ENCODE data around the gene KDM4D. TPM values are rescaled to one million over a fixed set of nuclear protein-coding genes. Genes with fewer than 3 reads are reported as not detected.
"Not testable (repeated sequence)": the region's sequence is repeated elsewhere in the genome, so short reads cannot be mapped to it uniquely, and the experiment has no call there.

Gene KDM4D
- total RNA-seq, result under 1 TPM; 0.89 to 0.90 TPM

- ATAC-seq, result peak; percentile 100
- peaks cover 3% of the 10 kb centered on the region for H3K9me3 Mint-ChIP-seq (ENCODE audit: insufficient read depth)
- CTCF ChIA-PET, result interaction anchor here (0.8 to 1.8 kb wide), 8 partner anchors 11 to 817 kb away, joined by 3 to 7 read pairs (median 4); partner anchors contain the start of gene CEP57
These were observed at the start of gene KDM4D, which contains the start of gene CWC15 for GRCh38 chr11:94973099-94973968. Gene KDM4D (plus strand): TSS chr11:94973709. CDS start chr11:94997373, 23,664 bp downstream. Gene CWC15 (minus strand): TSS chr11:94973556. CDS start chr11:94972185, 1,371 bp downstream.

GRCh38 chr11:94924171-94924572 lies 49.3 kb upstream of the KDM4D start:
- peaks cover 37% of the 10 kb centered on the region for H3K4me1 Mint-ChIP-seq (ENCODE audit: low read depth)
- H3K27me3 Mint-ChIP-seq (ENCODE audit: low read depth), result no peaks in the 10 kb centered on the region
- H3K4me3 Mint-ChIP-seq, result no peak overlapping the region
- peaks cover 12% of the 10 kb centered on the region for H3K9me3 Mint-ChIP-seq (ENCODE audit: insufficient read depth)
- CTCF ChIA-PET, result interaction anchor here (0.9 to 1.1 kb wide), 4 partner anchors 26 to 301 kb away, joined by 3 to 6 read pairs (median 4); partner anchors contain the start of genes CWC15 and KDM4D
- ATAC-seq (peak; percentile 16), DNase-seq (no peak)
- POLR2A ChIA-PET, result interaction anchor here (0.6 to 1.2 kb wide), 4 partner anchors 37 to 1140 kb away, joined by 3 to 5 read pairs (median 4); partner anchors contain the start of genes CWC15, KDM4D and MED17
- peaks cover 14% of the 10 kb centered on the region for H3K36me3 Mint-ChIP-seq (ENCODE audit: low read depth)
- peak overlapping the region; percentile 86 for H3K27ac Mint-ChIP-seq

More at GRCh38 chr11:94973099-94973968, at the start of gene KDM4D, which contains the start of gene CWC15:
- peaks cover 40% of the 10 kb centered on the region for H3K36me3 Mint-ChIP-seq (ENCODE audit: low read depth)
- H3K4me3 Mint-ChIP-seq, result peak within 1 kb of the TSS; percentile 89
- H3K27ac Mint-ChIP-seq, result peak within 1 kb of the TSS; percentile 92
- H3K4me1 Mint-ChIP-seq (ENCODE audit: low read depth), result peaks cover 28% of the 10 kb centered on the region
- no peaks in the 10 kb centered on the region for H3K27me3 Mint-ChIP-seq (ENCODE audit: low read depth)
- peak; percentile 97 for DNase-seq
- POLR2A ChIA-PET, result interaction anchor here (0.6 to 4.2 kb wide), 14 partner anchors 9 to 1776 kb away, joined by 3 to 34 read pairs (median 4); partner anchors contain the start of genes ENDOD1, FAM76B, FUT4 and MED17

GRCh38 chr11:94924612-94925011 lies 48.9 kb upstream of the KDM4D start:
- DNase-seq, result peak; percentile 45
- H3K4me1 Mint-ChIP-seq (ENCODE audit: low read depth), result peaks cover 37% of the 10 kb centered on the region

GRCh38 chr11:94925422-94926270 lies 47.9 kb upstream of the KDM4D start:
- ChIA-PET POLR2A (interaction anchor here (0.8 to 1.0 kb wide), 2 partner anchors 42 to 48 kb away, joined by 3 to 4 read pairs; partner anchors contain the start of genes CWC15 and KDM4D), CTCF (interaction anchor here (1.1 to 1.9 kb wide), 2 partner anchors 9 to 28 kb away, joined by 5 to 6 read pairs; no protein-coding TSS in a partner anchor)
- H3K27ac Mint-ChIP-seq, result peak overlapping the region; percentile 86
- no peak overlapping the region for H3K4me3 Mint-ChIP-seq
- peaks cover 37% of the 10 kb centered on the region for H3K4me1 Mint-ChIP-seq (ENCODE audit: low read depth)
- H3K36me3 Mint-ChIP-seq (ENCODE audit: low read depth), result peaks cover 14% of the 10 kb centered on the region
- DNase-seq, result no peak
- peaks cover 12% of the 10 kb centered on the region for H3K9me3 Mint-ChIP-seq (ENCODE audit: insufficient read depth)
- no peaks in the 10 kb centered on the region for H3K27me3 Mint-ChIP-seq (ENCODE audit: low read depth)
- ATAC-seq, result no peak

More at GRCh38 chr11:94924612-94925011, 48.9 kb upstream of the KDM4D start:
- CTCF ChIA-PET, result interaction anchor here (0.9 to 1.9 kb wide), 5 partner anchors 10 to 301 kb away, joined by 3 to 6 read pairs (median 4); partner anchors contain the start of genes CWC15 and KDM4D
- POLR2A ChIA-PET, result interaction anchor here (0.6 to 1.2 kb wide), 5 partner anchors 37 to 1141 kb away, joined by 3 to 5 read pairs (median 4); partner anchors contain the start of genes CWC15, KDM4D and MED17
- Mint-ChIP-seq H3K27ac (peak overlapping the region; percentile 86), H3K4me3 (peak overlapping the region; percentile 20), H3K27me3 (ENCODE audit: low read depth) (no peaks in the 10 kb centered on the region), H3K9me3 (ENCODE audit: insufficient read depth) (peaks cover 12% of the 10 kb centered on the region), H3K36me3 (ENCODE audit: low read depth) (peaks cover 14% of the 10 kb centered on the region)
- ATAC-seq, result peak; percentile 52

GRCh38 chr11:94926271-94926625 lies 47.3 kb upstream of the KDM4D start:
- Mint-ChIP-seq H3K9me3 (ENCODE audit: insufficient read depth) (peaks cover 12% of the 10 kb centered on the region), H3K27ac (no peak overlapping the region), H3K36me3 (ENCODE audit: low read depth) (peaks cover 14% of the 10 kb centered on the region), H3K4me3 (no peak overlapping the region), H3K4me1 (ENCODE audit: low read depth) (peaks cover 37% of the 10 kb centered on the region), H3K27me3 (ENCODE audit: low read depth) (no peaks in the 10 kb centered on the region)
- DNase-seq, result no peak
- ChIA-PET CTCF (interaction anchor here (0.9 to 1.9 kb wide), 2 partner anchors 8 to 42 kb away, joined by 3 to 5 read pairs; no protein-coding TSS in a partner anchor), POLR2A (interaction anchor here (0.8 to 1.0 kb wide), 2 partner anchors 43 to 47 kb away, joined by 3 to 4 read pairs; partner anchors contain the start of genes CWC15 and KDM4D)
- ATAC-seq, result no peak

- Mint-ChIP-seq H3K27me3 (ENCODE audit: low read depth) (no peaks in the 10 kb centered on the region), H3K4me1 (ENCODE audit: low read depth) (peaks cover 37% of the 10 kb centered on the region), H3K36me3 (ENCODE audit: low read depth) (peaks cover 14% of the 10 kb centered on the region), H3K27ac (no peak overlapping the region), H3K9me3 (ENCODE audit: insufficient read depth) (peaks cover 12% of the 10 kb centered on the region), H3K4me3 (no peak overlapping the region)
- no peak for DNase-seq
- CTCF ChIA-PET, result interaction anchor here (0.9 to 1.9 kb wide), 2 partner anchors 8 to 42 kb away, joined by 3 to 5 read pairs; no protein-coding TSS in a partner anchor
- POLR2A ChIA-PET, result interaction anchor here (0.7 to 1.0 kb wide), 2 partner anchors 47 to 1412 kb away, joined by 3 to 4 read pairs; partner anchors contain the start of genes CWC15 and KDM4D
- ATAC-seq, result no peak
These were observed 46.7 kb upstream of the KDM4D start for GRCh38 chr11:94926698-94927237.

GRCh38 chr11:94928117-94928990 lies 45.2 kb upstream of the KDM4D start:
- Mint-ChIP-seq H3K4me1 (ENCODE audit: low read depth) (peaks cover 39% of the 10 kb centered on the region), H3K4me3 (no peak overlapping the region), H3K27me3 (ENCODE audit: low read depth) (no peaks in the 10 kb centered on the region), H3K9me3 (ENCODE audit: insufficient read depth) (peaks cover 12% of the 10 kb centered on the region), H3K27ac (no peak overlapping the region), H3K36me3 (ENCODE audit: low read depth) (peaks cover 14% of the 10 kb centered on the region)
- POLR2A ChIA-PET, result interaction anchor here (1.1 kb wide), 1 partner anchor 45 kb away, joined by 4 read pairs; the partner anchor contains the start of genes CWC15 and KDM4D
- CTCF ChIA-PET, result interaction anchor here (0.8 to 1.4 kb wide), 4 partner anchors 32 to 229 kb away, joined by 3 to 6 read pairs (median 3); no protein-coding TSS in a partner anchor
- ATAC-seq (peak; percentile 21), DNase-seq (no peak)

- H3K27me3 Mint-ChIP-seq (ENCODE audit: low read depth); H3K27ac Mint-ChIP-seq; POLR2A ChIA-PET; H3K4me3 Mint-ChIP-seq; CTCF ChIA-PET; ATAC-seq; H3K36me3 Mint-ChIP-seq (ENCODE audit: low read depth); DNase-seq; H3K9me3 Mint-ChIP-seq (ENCODE audit: insufficient read depth): not testable (repeated sequence)
- peaks cover 37% of the 10 kb centered on the region for H3K4me1 Mint-ChIP-seq (ENCODE audit: low read depth)
These were observed 41.4 kb upstream of the KDM4D start for GRCh38 chr11:94932072-94932471.

- no peak overlapping the region for H3K4me3 Mint-ChIP-seq
- H3K27me3 Mint-ChIP-seq (ENCODE audit: low read depth), result peaks cover 3% of the 10 kb centered on the region
- H3K9me3 Mint-ChIP-seq (ENCODE audit: insufficient read depth), result no peaks in the 10 kb centered on the region
- ChIA-PET CTCF (no interaction called here), POLR2A (no interaction called here)
- H3K36me3 Mint-ChIP-seq (ENCODE audit: low read depth), result no peaks in the 10 kb centered on the region
- ATAC-seq (no peak), DNase-seq (no peak)
- no peak overlapping the region for H3K27ac Mint-ChIP-seq
- H3K4me1 Mint-ChIP-seq (ENCODE audit: low read depth), result peaks cover 37% of the 10 kb centered on the region
These were observed 41.0 kb upstream of the KDM4D start for GRCh38 chr11:94932503-94932902.

Data from activated CD8-positive, alpha-beta T cell treated with anti-CD3 and anti-CD28 coated beads, Interleukin-2, amount 10 ng/mL, durations not matched to agents 7 days and 5 days (primary cell).